Measurements from ENCODE around the gene CRTAP. TPM values are rescaled to one million over a fixed set of nuclear protein-coding genes. Genes with fewer than 3 reads are reported as not detected.

The CRTAP gene
- total and polyA plus RNA-seq, 7 donors, result 25.7 to 509 (median 245) TPM

GRCh38 chr3:33187368-33187634 is 73.5 kb downstream of the CRTAP start:
- DNase-seq, result no peak
- Histone ChIP-seq H3K27ac (no peak overlapping the region), H3K9me3 (no peaks in the 10 kb centered on the region), H3K27me3 (no peaks in the 10 kb centered on the region), H3K36me3 (no peaks in the 10 kb centered on the region), H3K4me3 (no peak overlapping the region), H3K4me1 (no peaks in the 10 kb centered on the region)
- TF ChIP-seq EP300 (IDR thresholded peaks at IDR 0.05) (no peak), POLR2AphosphoS5 (IDR thresholded peaks at IDR 0.05) (no peak), POLR2A (IDR thresholded peaks at IDR 0.05) (no peak), CTCF (IDR thresholded peaks at IDR 0.05) (no peak)
- 86 to 94% methylated on average over 3 of the region's 3 CpGs for WGBS, 2 donors
- intact Hi-C loops (cut with DNase I), result no loop called here

GRCh38 chr3:33194303-33194702 is 80.5 kb downstream of the CRTAP start:
- intact Hi-C loops (cut with DNase I), result no loop called here
- TF ChIP-seq EP300 (IDR thresholded peaks at IDR 0.05), result no peak
- TF ChIP-seq POLR2A (IDR thresholded peaks at IDR 0.05), result no peak
- TF ChIP-seq CTCF (IDR thresholded peaks at IDR 0.05), result no peak
- TF ChIP-seq POLR2AphosphoS5 (IDR thresholded peaks at IDR 0.05), result no peak
- Histone ChIP-seq H3K9me3 (no peaks in the 10 kb centered on the region), H3K27ac (no peak overlapping the region), H3K27me3 (no peaks in the 10 kb centered on the region), H3K4me3 (no peak overlapping the region), H3K4me1 (no peaks in the 10 kb centered on the region), H3K36me3 (no peaks in the 10 kb centered on the region)
- WGBS, 2 donors, result 85 to 88% methylated on average over 1 of the region's 1 CpG
- DNase-seq, result no peak

- Histone ChIP-seq H3K4me1 (no peaks in the 10 kb centered on the region), H3K4me3 (no peak overlapping the region), H3K9me3 (no peaks in the 10 kb centered on the region), H3K27me3 (no peaks in the 10 kb centered on the region), H3K27ac (no peak overlapping the region), H3K36me3 (no peaks in the 10 kb centered on the region)
- intact Hi-C loops (cut with DNase I), result no loop called here
- DNase-seq, result no peak
- WGBS, 2 donors, result 25 to 65% methylated on average over 3 of the region's 3 CpGs
- TF ChIP-seq EP300 (IDR thresholded peaks at IDR 0.05), result no peak
- TF ChIP-seq POLR2A (IDR thresholded peaks at IDR 0.05), result no peak
- no peak for TF ChIP-seq POLR2AphosphoS5 (IDR thresholded peaks at IDR 0.05)
- no peak for TF ChIP-seq CTCF (IDR thresholded peaks at IDR 0.05)
These were observed 82.7 kb downstream of the CRTAP start for GRCh38 chr3:33196538-33196937.

Small RNA genes within 50 kb of the gene (small RNA-seq; reads per million reads assigned to genes)
- gene AC123900.1 (0 reads per million in 3 donors), gene RN7SL296P (0 reads per million in 3 donors), gene SUMO2P10 (0 reads per million in 3 donors)

Other genes with a start within 250 kb of the CRTAP start
- gene CCR4, start 162.4 kb upstream of the CRTAP start, total RNA-seq, result under 1 TPM in 1 of 4 donors, not detected in 3; 0.16 TPM
- gene CCR4, start 162.4 kb upstream of the CRTAP start, polyA plus RNA-seq, result 1 to 10 TPM in 1 of 3 donors, not detected in 2; 3.1 TPM
- 10 to 100 TPM; 36.5 to 55.4 (median 40.0) TPM for gene GLB1, start 16.9 kb upstream of the CRTAP start, total RNA-seq
- 10 to 100 TPM; 28.2 to 32.9 (median 30.5) TPM for gene GLB1, start 16.9 kb upstream of the CRTAP start, polyA plus RNA-seq
- gene TMPPE, start 16.9 kb upstream of the CRTAP start, total RNA-seq, result 1 to 10 TPM; 4.2 to 5.8 (median 4.8) TPM
- gene TMPPE, start 16.9 kb upstream of the CRTAP start, polyA plus RNA-seq, result 1 to 10 TPM in 1 of 3 donors, under 1 TPM in 1, not detected in 1; 0.92 to 3.4 TPM
- 10 to 100 TPM in 1 of 4 donors, 1 to 10 TPM in 3; 1.3 to 10.9 (median 2.5) TPM for gene SUSD5, start 104.8 kb downstream of the CRTAP start, total RNA-seq
- under 1 TPM in 2 of 3 donors, not detected in 1; under 0.01 to 0.64 TPM for gene SUSD5, start 104.8 kb downstream of the CRTAP start, polyA plus RNA-seq
- 10 to 100 TPM in 3 of 4 donors, 1 to 10 TPM in 1; 7.9 to 17.2 (median 11.1) TPM for gene FBXL2, start 163.4 kb downstream of the CRTAP start, total RNA-seq
- 1 to 10 TPM in 1 of 3 donors, not detected in 2; 1.2 TPM for gene FBXL2, start 163.4 kb downstream of the CRTAP start, polyA plus RNA-seq

Data from sigmoid colon (tissue), 7 donors.